AG04450 (cell line): ENCODE results near the gene DOCK4. TPM values are rescaled to one million over a fixed set of nuclear protein-coding genes. Genes with fewer than 3 reads are reported as not detected.
"Not testable (repeated sequence)": the region's sequence is repeated elsewhere in the genome, so short reads cannot be mapped to it uniquely, and the experiment has no call there.

ENCODE experiments used
- CTCF ChIA-PET: fragments of 300-600, 350-600 bp; formaldehyde crosslinking; extraction: SDS; loops from one replicate; lab custom pipeline; 2022; ENCODE audit warnings: antibody characterized with exemption, inconsistent platforms; lab: Charles Lee
- POLR2A ChIA-PET: fragments of 350-600 bp; formaldehyde crosslinking; extraction: SDS; loops from one replicate; lab custom pipeline; 2021; ENCODE audit warnings: antibody characterized with exemption, inconsistent platforms; lab: Yijun Ruan, JAX
- DNase-seq: peaks from one replicate; pipeline ENCODE4 v3.0.0-alpha.2; 2011; ENCODE audit warnings: low read depth, low spot score
- H3K27ac ChIP-seq: one replicate; pipeline ENCODE4 v1.5.1; 2012; ENCODE audit warnings: low read depth, low read length, control low read depth
- H3K27me3 ChIP-seq: one replicate; pipeline ENCODE4 v1.6.0; 2012; ENCODE audit warnings: low read length; ENCODE audit not compliant: control insufficient read depth, insufficient read depth
- H3K4me3 ChIP-seq: 2 replicates; pipeline ENCODE4 v1.5.1; 2011; ENCODE audit warnings: mild to moderate bottlenecking, low read depth, low read length, control low read depth
- H3K9me3 ChIP-seq: 2 replicates; pipeline ENCODE4 v1.5.1; 2012; ENCODE audit warnings: low read length; ENCODE audit not compliant: control insufficient read depth, insufficient read depth
- CTCF ChIP-seq: IDR thresholded peaks from 2 replicates; pipeline ENCODE4 v1.5.1; 2011; ENCODE audit warnings: low read depth, low read length, control low read depth, inconsistent platforms
- polyA plus RNA-seq: library from polyadenylated mRNA; depleted of rRNA; stranded (reverse); fragments of >200 nt; gene quantifications from 2 replicates; pipeline ENCODE4 v1.2.3, GENCODE V29; 2011

The DOCK4 gene
- polyA plus RNA-seq, 1 experiment: 12.6 TPM

GRCh38 chr7:111919164-111919563 is 287.0 kb downstream of the DOCK4 start:
- Histone ChIP-seq H3K27ac (no peak overlapping the region), H3K27me3 (no peaks in the 10 kb centered on the region), H3K9me3 (no peaks in the 10 kb centered on the region), H3K4me3 (no peak overlapping the region)
- no peak for TF ChIP-seq CTCF
- ChIA-PET POLR2A (no interaction called here), CTCF (no interaction called here)
- no peak for DNase-seq

- no peak for TF ChIP-seq CTCF
- ChIA-PET CTCF (no interaction called here), POLR2A (no interaction called here)
- Histone ChIP-seq H3K27ac (no peak overlapping the region), H3K27me3 (no peaks in the 10 kb centered on the region), H3K4me3 (no peak overlapping the region), H3K9me3 (no peaks in the 10 kb centered on the region)
- DNase-seq: no peak
Measured at GRCh38 chr7:111918461-111918860, 287.7 kb downstream of the DOCK4 start.

GRCh38 chr7:111917404-111917803 is 288.8 kb downstream of the DOCK4 start:
- DNase-seq, POLR2A ChIA-PET, H3K9me3 ChIP-seq, H3K27ac ChIP-seq, H3K4me3 ChIP-seq, H3K27me3 ChIP-seq: not testable (repeated sequence)
- CTCF ChIA-PET: interaction anchor here (0.9 kb wide), 1 partner anchor 155 kb away, joined by 3 read pairs; no protein-coding TSS in a partner anchor

GRCh38 chr7:111914291-111914690 is 291.9 kb downstream of the DOCK4 start:
- DNase-seq: no peak
- POLR2A ChIA-PET: no interaction called here

GRCh38 chr7:111911166-111911961 is 294.8 kb downstream of the DOCK4 start:
- Histone ChIP-seq H3K4me3 (no peak overlapping the region), H3K27ac (no peak overlapping the region), H3K27me3 (no peaks in the 10 kb centered on the region), H3K9me3 (no peaks in the 10 kb centered on the region)
- TF ChIP-seq CTCF: no peak
- DNase-seq: no peak
- ChIA-PET POLR2A (no interaction called here), CTCF (interaction anchor here (0.9 kb wide), 1 partner anchor 56 kb away, joined by 3 read pairs; no protein-coding TSS in a partner anchor)

More at GRCh38 chr7:111914291-111914690, 291.9 kb downstream of the DOCK4 start:
- no peak overlapping the region for H3K4me3 ChIP-seq
- no peaks in the 10 kb centered on the region for H3K9me3 ChIP-seq
- no peak overlapping the region for H3K27ac ChIP-seq
- CTCF ChIA-PET: no interaction called here
- no peak for TF ChIP-seq CTCF
- no peaks in the 10 kb centered on the region for H3K27me3 ChIP-seq
